Measurements from ENCODE around the gene APIP. TPM values are rescaled to one million over a fixed set of nuclear protein-coding genes. Genes with fewer than 3 reads are reported as not detected.

The APIP gene
- total and polyA plus RNA-seq, 2 of the 8 experiments (the other 6 are each of a cell fraction or from before 2014, with no cell fraction given): 10.4 to 25.7 TPM

- H2BK15ac ChIP-seq (ENCODE audit: low read length): no peak overlapping the region
- FAIRE-seq (no peak), DNase-seq (ENCODE audit: low read depth in 1 of 2, low spot score in 2 of 2) (no peak)
- ChIA-PET POLR2A (ENCODE audit: partially characterized antibody) (no interaction called here), CTCF (ENCODE audit: partially characterized antibody) (interaction anchor here (1.1 kb wide), 1 partner anchor 12 kb away, joined by 3 read pairs; no protein-coding TSS in a partner anchor)
- no peak overlapping the region for H2AK5ac ChIP-seq (ENCODE audit: low read depth, low read length)
- H3K36me3 ChIP-seq (ENCODE audit: control insufficient read depth in 2 of 4, insufficient read depth in 4 of 4, low read length in 3 of 4): peaks cover 0 to 5% (median 1%) of the 10 kb centered on the region in 4 experiments; a peak in 3 of 8 replicates
- no peak overlapping the region for H3K18ac ChIP-seq (ENCODE audit: extremely low read depth, low read length)
- WGBS, 2 experiments (ENCODE audit: extremely low coverage in 1 of 2, insufficient coverage in 1 of 2, insufficient read length in 1 of 2, insufficient replicate concordance in 2 of 2, low coverage in 1 of 2, low lambda C conversion rate in 2 of 2, missing lambda C conversion rate in 1 of 2): 98% methylated on average over 4 of the region's 4 CpGs; no CpG with 5 or more reads in 1 of the 2 experiments
- no peaks in the 10 kb centered on the region for H3K79me2 ChIP-seq (ENCODE audit: control insufficient read depth in 1 of 2, insufficient read depth in 2 of 2, low read length in 2 of 2)
- no peak overlapping the region for H2BK12ac ChIP-seq (ENCODE audit: low read depth, low read length)
- no peaks in the 10 kb centered on the region for H3K23me2 ChIP-seq (ENCODE audit: low read depth, low read length)
- no peak overlapping the region for H2BK120ac ChIP-seq (replicated peaks; ENCODE audit: low read depth, low read length)
- no peak overlapping the region for H2BK20ac ChIP-seq (ENCODE audit: low read length)
- H2BK5ac ChIP-seq (ENCODE audit: low read depth, low read length): no peak overlapping the region
- H3K27ac ChIP-seq (ENCODE audit: low read depth, low read length): no peak overlapping the region
- H3K23ac ChIP-seq (ENCODE audit: insufficient read length): no peak overlapping the region
- H3K27me3 ChIP-seq (replicated peaks in 1 of 4; ENCODE audit: control insufficient read depth in 3 of 4, extremely low read depth in 1 of 4, insufficient read depth in 3 of 4, low read length in 3 of 4): no peaks in the 10 kb centered on the region
- no peak overlapping the region for H3K4me2 ChIP-seq (ENCODE audit: insufficient read depth in 1 of 2, low read depth in 2 of 2, low read length in 2 of 2)
- H4K5ac ChIP-seq (ENCODE audit: insufficient read length, low read depth, low read length): no peak overlapping the region
- H3K56ac ChIP-seq (replicated peaks; ENCODE audit: insufficient read length, low read depth, low read length): no peak overlapping the region
- no peak overlapping the region for H4K8ac ChIP-seq (ENCODE audit: extremely low read depth, insufficient read depth, low read length)
- H3K9ac ChIP-seq (replicated peaks in 1 of 4; ENCODE audit: extremely low read depth in 1 of 4, low read depth in 3 of 4, low read length in 3 of 4): no peak overlapping the region
- no peak overlapping the region for H4K91ac ChIP-seq (replicated peaks; ENCODE audit: insufficient read length, low read length)
- H3K4me1 ChIP-seq (replicated peaks in 1 of 4; ENCODE audit: control insufficient read depth in 3 of 4, insufficient read depth in 4 of 4, low read length in 3 of 4): no peaks in the 10 kb centered on the region
- no peak overlapping the region for H3K14ac ChIP-seq (ENCODE audit: insufficient read length)
- no peaks in the 10 kb centered on the region for H4K20me1 ChIP-seq (replicated peaks in 1 of 2; ENCODE audit: control insufficient read depth in 1 of 2, insufficient read depth in 2 of 2, low read length in 2 of 2)
- no peaks in the 10 kb centered on the region; a peak in 1 of 4 replicates for H3K9me3 ChIP-seq (ENCODE audit: insufficient read depth in 2 of 2, low read depth in 1 of 2, low read length in 1 of 2)
- no peaks in the 10 kb centered on the region for H3K79me1 ChIP-seq (ENCODE audit: low read depth, low read length)
- H2AFZ ChIP-seq (ENCODE audit: low read length): no peak overlapping the region
- no peak overlapping the region for H3K4ac ChIP-seq (replicated peaks; ENCODE audit: insufficient read length, low read depth, low read length)
- H3K4me3 ChIP-seq (ENCODE audit: extremely low read depth in 1 of 4, insufficient read depth in 2 of 4, low read depth in 3 of 4, low read length in 4 of 4): no peak overlapping the region
- no peak for TF ChIP-seq SP2 (IDR thresholded peaks at IDR 0.05; ENCODE audit: low read length)
Observed at GRCh38 chr11:34874202-34874601, 42.0 kb downstream of the APIP start.
